ENCODE measurements around the gene HS3ST3A1. TPM values are rescaled to one million over a fixed set of nuclear protein-coding genes. Genes with fewer than 3 reads are reported as not detected.

The HS3ST3A1 gene
- total and polyA plus RNA-seq, 2 experiments from 2014 or later, result 1.2 to 1.5 TPM

GRCh38 chr17:13646969-13647542 lies 45.3 kb upstream of the HS3ST3A1 start:
- DNase-seq (ENCODE audit: low spot score), result no peak
- Histone ChIP-seq H2AFZ (no peak overlapping the region), H3K36me3 (replicated peaks; ENCODE audit: insufficient read depth, low read depth) (no peaks in the 10 kb centered on the region), H3K4me2 (no peak overlapping the region), H4K20me1 (ENCODE audit: insufficient read depth, poor library complexity, severe bottlenecking) (no peaks in the 10 kb centered on the region), H3K79me2 (no peaks in the 10 kb centered on the region), H3K9me3 (ENCODE audit: low read depth) (no peaks in the 10 kb centered on the region), H3K9me2 (replicated peaks; ENCODE audit: insufficient read depth) (no peaks in the 10 kb centered on the region), H3K27ac (no peak overlapping the region), H3K4me3 (no peak overlapping the region), H3K27me3 (no peaks in the 10 kb centered on the region), H3K4me1 (ENCODE audit: insufficient read depth) (no peaks in the 10 kb centered on the region)
- 79% methylated on average over 5 of the region's 5 CpGs for WGBS (ENCODE audit: low lambda C conversion rate, missing lambda C conversion rate)
- TF ChIP-seq EZH2 (IDR thresholded peaks at IDR 0.05; ENCODE audit: borderline replicate concordance) (no peak), EZH2phosphoT487 (IDR thresholded peaks at IDR 0.05; ENCODE audit: low read depth, severe bottlenecking, unreplicated experiment) (no peak), CTCF (IDR thresholded peaks at IDR 0.05; ENCODE audit: poor library complexity) (no peak)

- H2AFZ ChIP-seq, result no peak overlapping the region
- no peaks in the 10 kb centered on the region for H3K27me3 ChIP-seq
- H3K36me3 ChIP-seq (replicated peaks; ENCODE audit: insufficient read depth, low read depth), result no peaks in the 10 kb centered on the region
- TF ChIP-seq EZH2phosphoT487 (IDR thresholded peaks at IDR 0.05; ENCODE audit: low read depth, severe bottlenecking, unreplicated experiment) (no peak), CTCF (IDR thresholded peaks at IDR 0.05; ENCODE audit: poor library complexity) (no peak), EZH2 (IDR thresholded peaks at IDR 0.05; ENCODE audit: borderline replicate concordance) (no peak)
- H3K4me1 ChIP-seq (ENCODE audit: insufficient read depth), result no peaks in the 10 kb centered on the region
- 54% methylated on average over 2 of the region's 2 CpGs for WGBS (ENCODE audit: low lambda C conversion rate, missing lambda C conversion rate)
- no peak overlapping the region for H3K27ac ChIP-seq
- H3K4me3 ChIP-seq, result no peak overlapping the region
- H3K9me3 ChIP-seq (ENCODE audit: low read depth), result no peaks in the 10 kb centered on the region
- H3K79me2 ChIP-seq, result no peaks in the 10 kb centered on the region
- H3K9me2 ChIP-seq (replicated peaks; ENCODE audit: insufficient read depth), result no peaks in the 10 kb centered on the region
- DNase-seq (ENCODE audit: low spot score), result no peak
- H3K4me2 ChIP-seq, result no peak overlapping the region
- H4K20me1 ChIP-seq (ENCODE audit: insufficient read depth, poor library complexity, severe bottlenecking), result no peaks in the 10 kb centered on the region
These were observed 44.7 kb upstream of the HS3ST3A1 start for GRCh38 chr17:13646411-13646810.

DNA sequence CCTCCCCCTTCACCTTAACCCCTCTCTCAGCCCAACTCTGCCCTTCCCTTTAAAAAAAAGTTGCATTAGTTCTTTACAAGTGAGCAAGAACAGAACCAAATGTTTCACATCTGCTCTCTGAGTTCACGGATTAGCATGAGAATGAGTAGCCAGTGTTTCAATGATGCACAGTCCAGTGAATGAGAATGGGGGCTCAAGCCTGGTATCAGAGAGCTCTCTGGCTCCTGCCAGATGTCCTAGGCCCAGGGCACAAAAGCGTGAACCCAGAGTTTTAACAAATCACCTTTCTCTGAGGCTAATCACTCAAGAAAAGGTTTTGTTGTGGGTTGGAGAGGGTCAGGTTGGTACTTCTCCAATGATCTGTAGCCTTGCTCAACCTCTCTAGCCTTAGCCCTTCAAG lies 41.5 kb upstream of the HS3ST3A1 start:
- TF ChIP-seq CTCF (IDR thresholded peaks at IDR 0.05; ENCODE audit: poor library complexity) (no peak), EZH2phosphoT487 (IDR thresholded peaks at IDR 0.05; ENCODE audit: low read depth, severe bottlenecking, unreplicated experiment) (no peak), EZH2 (IDR thresholded peaks at IDR 0.05; ENCODE audit: borderline replicate concordance) (no peak)
- no peaks in the 10 kb centered on the region for H3K9me3 ChIP-seq (ENCODE audit: low read depth)
- H3K4me1 ChIP-seq (ENCODE audit: insufficient read depth), result no peaks in the 10 kb centered on the region
- H3K79me2 ChIP-seq, result no peaks in the 10 kb centered on the region
- no peak overlapping the region for H3K4me2 ChIP-seq
- H2AFZ ChIP-seq, result no peak overlapping the region
- H3K27me3 ChIP-seq, result no peaks in the 10 kb centered on the region
- H3K9me2 ChIP-seq (replicated peaks; ENCODE audit: insufficient read depth), result no peaks in the 10 kb centered on the region
- DNase-seq (ENCODE audit: low spot score), result no peak
- H4K20me1 ChIP-seq (ENCODE audit: insufficient read depth, poor library complexity, severe bottlenecking), result no peaks in the 10 kb centered on the region
- H3K4me3 ChIP-seq, result no peak overlapping the region
- H3K36me3 ChIP-seq (replicated peaks; ENCODE audit: insufficient read depth, low read depth), result no peaks in the 10 kb centered on the region
- no peak overlapping the region for H3K27ac ChIP-seq
- 75% methylated on average over 2 of the region's 2 CpGs for WGBS (ENCODE audit: low lambda C conversion rate, missing lambda C conversion rate)
